Activated naive CD8-positive, alpha-beta T cell treated with anti-CD3 and anti-CD28 coated beads for 36 hours (primary cell): ENCODE data around the gene PAX2. TPM values are rescaled to one million over a fixed set of nuclear protein-coding genes. Genes with fewer than 3 reads are reported as not detected.
A peak's percentile ranks its signal among the peaks of the same experiment; 100 is the strongest.

Experiments
- DNase-seq: peaks from one replicate; pipeline ENCODE4 v3.0.0; 2021
- H3K27ac Mint-ChIP-seq: one replicate; pipeline ENCODE4 v1.8.0; 2022; ENCODE audit warnings: mild to moderate bottlenecking, moderate library complexity, mixed read lengths
- H3K27me3 Mint-ChIP-seq: one replicate; pipeline ENCODE4 v1.8.0; 2022; ENCODE audit warnings: mild to moderate bottlenecking, mixed read lengths
- H3K36me3 Mint-ChIP-seq: one replicate; pipeline ENCODE4 v1.8.0; 2021; ENCODE audit warnings: mild to moderate bottlenecking, mixed read lengths
- H3K4me1 Mint-ChIP-seq: one replicate; pipeline ENCODE4 v1.8.0; 2021; ENCODE audit warnings: mixed read lengths
- H3K4me3 Mint-ChIP-seq: one replicate; pipeline ENCODE4 v1.8.0; 2022; ENCODE audit warnings: mild to moderate bottlenecking, moderate library complexity, mixed read lengths
- H3K9me3 Mint-ChIP-seq: one replicate; pipeline ENCODE4 v1.8.0; 2022; ENCODE audit warnings: mixed read lengths
- total RNA-seq, 2 experiments: library from RNA; stranded (reverse); gene quantifications; one replicate each; pipeline ENCODE4 v1.2.3, GENCODE V29; 2021

The PAX2 gene
- total RNA-seq, 2 experiments from 2014 or later = not detected

DNA sequence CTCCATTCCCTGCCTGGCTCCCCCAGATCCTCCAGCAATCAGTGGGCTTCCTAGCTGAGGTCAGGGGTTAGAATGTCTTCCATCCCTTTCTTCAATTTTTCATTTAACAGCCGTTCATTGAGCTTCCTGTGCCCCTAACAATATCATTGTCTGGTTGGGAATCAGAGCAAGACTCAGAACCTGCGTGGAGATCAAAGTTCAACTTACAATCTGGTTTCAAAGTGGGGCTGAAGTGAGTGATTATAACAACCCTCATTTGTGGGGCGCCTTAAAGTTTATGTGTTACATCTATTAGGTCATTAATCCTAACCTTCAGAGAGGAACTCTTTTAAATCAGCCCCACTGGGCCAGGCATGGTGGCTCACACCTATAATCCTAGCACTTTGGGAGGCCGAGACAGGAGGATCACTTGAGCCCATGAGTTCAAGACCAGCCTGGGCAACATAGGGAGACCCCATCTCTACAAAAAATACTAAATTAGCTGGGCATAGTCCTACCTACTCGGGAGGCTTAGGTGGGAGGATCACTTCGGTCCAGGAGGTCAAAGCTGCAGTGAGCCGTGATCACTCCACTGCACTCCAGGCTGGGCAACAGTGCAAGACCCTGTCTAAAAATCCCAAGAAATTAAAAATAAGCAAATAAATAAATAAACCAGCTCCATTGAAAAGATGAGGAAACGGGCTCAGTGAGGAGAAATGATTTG is 122.0 kb downstream of the PAX2 start:
- Mint-ChIP-seq H3K9me3 (no peaks in the 10 kb centered on the region), H3K27me3 (peaks cover 32% of the 10 kb centered on the region), H3K27ac (no peak overlapping the region), H3K4me3 (no peak overlapping the region), H3K4me1 (peaks cover 2% of the 10 kb centered on the region), H3K36me3 (no peaks in the 10 kb centered on the region)
- DNase-seq = no peak

DNA sequence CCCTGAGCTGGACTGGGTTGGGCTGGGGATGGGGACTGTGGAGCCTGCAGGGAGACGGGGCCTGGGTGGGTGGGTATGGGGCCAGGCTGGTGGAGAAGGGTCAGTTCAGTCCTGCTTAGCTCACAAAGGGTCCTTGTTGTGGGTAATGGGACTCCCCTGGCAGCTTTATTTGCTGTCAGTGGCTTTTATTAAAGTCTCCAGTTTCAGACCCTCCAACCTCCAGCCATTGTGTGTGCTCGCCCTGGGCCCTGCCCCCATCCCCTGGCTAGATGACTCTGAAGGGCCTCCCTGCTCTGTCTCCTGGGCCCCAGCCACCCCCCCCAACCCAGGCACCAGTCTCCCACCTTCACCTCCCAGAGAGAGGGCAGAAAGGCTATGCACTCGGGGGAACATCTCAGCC is 123.0 kb downstream of the PAX2 start:
- Mint-ChIP-seq H3K4me1 (peaks cover 2% of the 10 kb centered on the region), H3K27me3 (peaks cover 36% of the 10 kb centered on the region), H3K36me3 (no peaks in the 10 kb centered on the region), H3K27ac (no peak overlapping the region), H3K4me3 (no peak overlapping the region), H3K9me3 (no peaks in the 10 kb centered on the region)
- no peak for DNase-seq

DNA sequence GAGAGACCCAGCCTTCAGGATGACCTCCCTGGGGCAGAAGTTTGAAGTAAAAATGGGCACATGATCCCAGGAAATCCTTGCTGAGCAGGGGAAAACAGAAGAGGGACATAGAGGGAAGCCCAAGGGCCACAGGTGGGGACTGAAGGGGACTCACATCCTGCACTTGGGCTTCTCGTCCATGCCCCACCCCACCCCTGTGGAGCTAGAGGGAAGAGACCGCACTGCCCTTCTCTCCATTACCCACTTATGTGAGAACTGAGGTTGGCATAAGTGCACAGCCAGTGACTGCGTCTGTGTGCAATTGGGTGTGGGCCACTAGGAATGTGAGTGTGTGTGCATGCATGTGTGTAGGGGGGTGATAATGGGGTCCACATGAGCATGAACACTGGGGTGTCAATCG is 124.0 kb downstream of the PAX2 start:
- H3K27ac Mint-ChIP-seq = no peak overlapping the region
- no peak for DNase-seq
- H3K9me3 Mint-ChIP-seq = no peaks in the 10 kb centered on the region
- H3K36me3 Mint-ChIP-seq = no peaks in the 10 kb centered on the region
- peaks cover 2% of the 10 kb centered on the region for H3K4me1 Mint-ChIP-seq
- H3K4me3 Mint-ChIP-seq = no peak overlapping the region
- H3K27me3 Mint-ChIP-seq = peaks cover 36% of the 10 kb centered on the region

DNA sequence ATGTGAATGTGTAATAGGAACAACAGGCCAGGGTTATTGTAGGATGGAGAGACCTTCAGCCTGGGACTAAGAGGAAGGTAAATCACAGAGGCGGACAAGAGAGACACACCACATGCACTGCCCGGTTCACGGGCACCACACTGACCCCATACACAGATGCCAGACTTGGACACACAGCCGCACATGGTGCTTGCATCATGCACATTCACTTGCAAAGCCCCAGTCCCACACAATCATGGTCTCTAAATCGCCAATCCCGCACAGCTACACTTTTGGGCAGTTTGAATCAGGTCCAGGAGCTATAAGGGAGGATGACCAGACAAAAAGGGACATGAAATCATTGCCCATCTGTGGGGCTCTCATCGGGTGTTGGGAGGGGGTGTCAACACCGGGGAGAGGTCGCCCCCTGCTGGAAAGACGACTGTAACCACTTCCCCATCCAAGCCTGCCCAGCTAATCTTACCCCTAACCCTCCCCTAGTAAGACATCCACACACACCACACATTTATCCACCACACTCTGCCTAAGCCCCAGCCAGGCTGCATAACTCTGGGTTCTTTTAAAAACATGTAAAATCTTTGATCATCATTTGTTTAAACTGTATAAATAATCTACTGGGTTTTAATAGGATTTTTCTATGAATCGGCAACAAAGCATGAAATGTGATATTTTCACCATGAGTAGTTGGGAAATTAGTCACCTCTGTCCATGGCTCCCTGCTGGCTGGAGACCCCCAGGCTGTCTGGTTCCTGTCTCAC is 126.8 kb downstream of the PAX2 start:
- Mint-ChIP-seq H3K4me3 (no peak overlapping the region), H3K27ac (no peak overlapping the region), H3K27me3 (peaks cover 25% of the 10 kb centered on the region), H3K9me3 (no peaks in the 10 kb centered on the region), H3K36me3 (no peaks in the 10 kb centered on the region), H3K4me1 (no peaks in the 10 kb centered on the region)
- peak; percentile 58 for DNase-seq

DNA sequence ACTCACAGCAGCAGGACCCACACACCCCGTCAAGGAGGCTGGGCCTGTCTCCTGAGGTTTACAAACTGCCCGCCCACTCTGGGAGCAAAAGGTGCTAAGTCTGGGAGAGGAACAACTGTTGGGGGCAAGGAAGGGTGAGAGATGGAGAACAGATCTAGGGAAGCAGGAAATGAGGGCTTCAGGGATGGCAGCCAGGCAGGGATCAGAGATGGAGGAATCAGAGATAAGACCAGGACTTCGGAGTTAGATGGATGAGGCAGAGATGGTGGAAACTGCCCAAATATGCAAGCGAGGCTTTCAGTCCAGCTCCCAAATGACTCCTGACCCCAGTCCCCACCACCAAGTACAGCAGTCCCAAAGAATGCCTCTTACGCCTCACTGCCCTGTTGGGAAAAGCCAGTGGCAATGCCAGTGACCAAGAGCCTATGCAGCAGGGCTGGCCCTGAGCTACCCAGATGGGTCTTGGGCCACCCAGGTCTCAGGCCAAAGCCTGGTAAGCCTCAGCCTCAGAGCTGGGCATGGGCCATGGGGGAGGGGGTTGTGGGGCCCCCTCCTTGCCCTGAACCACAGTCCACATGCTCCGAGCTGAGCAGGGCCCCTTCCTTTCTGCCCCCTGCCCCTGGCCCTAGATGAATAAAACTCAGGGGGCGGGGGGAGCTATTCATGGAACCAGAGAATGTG is 127.9 kb downstream of the PAX2 start:
- Mint-ChIP-seq H3K9me3 (no peaks in the 10 kb centered on the region), H3K36me3 (no peaks in the 10 kb centered on the region), H3K27ac (no peak overlapping the region), H3K4me3 (no peak overlapping the region), H3K27me3 (peaks cover 19% of the 10 kb centered on the region), H3K4me1 (peaks cover 2% of the 10 kb centered on the region)
- no peak for DNase-seq

DNA sequence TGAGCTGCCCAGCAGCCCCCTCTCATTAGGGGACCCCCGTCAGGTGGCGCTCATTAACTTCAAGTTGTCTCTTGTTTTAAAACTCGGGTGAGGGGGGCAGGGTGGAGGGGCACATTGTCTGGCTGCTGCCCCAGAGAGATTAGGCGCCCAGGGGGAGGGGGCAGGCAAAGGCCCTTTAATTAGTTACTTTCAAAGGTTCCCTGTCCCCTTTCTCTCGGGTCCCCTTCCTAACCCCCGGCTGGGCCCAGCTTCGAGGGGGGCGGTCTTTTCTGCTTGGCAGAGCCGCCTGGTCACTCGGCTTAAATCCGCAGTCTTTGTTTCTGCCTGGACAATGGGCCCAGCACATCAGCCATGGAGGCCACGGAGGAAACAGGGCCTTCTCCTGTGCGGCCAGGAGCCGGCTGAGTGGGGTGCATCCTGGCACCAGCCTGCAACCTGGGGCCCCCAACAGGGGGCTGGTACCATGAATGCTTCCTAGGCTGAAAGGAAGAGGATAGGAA is 128.5 kb downstream of the PAX2 start:
- Mint-ChIP-seq H3K9me3 (no peaks in the 10 kb centered on the region), H3K27ac (no peak overlapping the region), H3K36me3 (no peaks in the 10 kb centered on the region), H3K27me3 (peaks cover 19% of the 10 kb centered on the region), H3K4me3 (no peak overlapping the region), H3K4me1 (peaks cover 2% of the 10 kb centered on the region)
- no peak for DNase-seq

DNA sequence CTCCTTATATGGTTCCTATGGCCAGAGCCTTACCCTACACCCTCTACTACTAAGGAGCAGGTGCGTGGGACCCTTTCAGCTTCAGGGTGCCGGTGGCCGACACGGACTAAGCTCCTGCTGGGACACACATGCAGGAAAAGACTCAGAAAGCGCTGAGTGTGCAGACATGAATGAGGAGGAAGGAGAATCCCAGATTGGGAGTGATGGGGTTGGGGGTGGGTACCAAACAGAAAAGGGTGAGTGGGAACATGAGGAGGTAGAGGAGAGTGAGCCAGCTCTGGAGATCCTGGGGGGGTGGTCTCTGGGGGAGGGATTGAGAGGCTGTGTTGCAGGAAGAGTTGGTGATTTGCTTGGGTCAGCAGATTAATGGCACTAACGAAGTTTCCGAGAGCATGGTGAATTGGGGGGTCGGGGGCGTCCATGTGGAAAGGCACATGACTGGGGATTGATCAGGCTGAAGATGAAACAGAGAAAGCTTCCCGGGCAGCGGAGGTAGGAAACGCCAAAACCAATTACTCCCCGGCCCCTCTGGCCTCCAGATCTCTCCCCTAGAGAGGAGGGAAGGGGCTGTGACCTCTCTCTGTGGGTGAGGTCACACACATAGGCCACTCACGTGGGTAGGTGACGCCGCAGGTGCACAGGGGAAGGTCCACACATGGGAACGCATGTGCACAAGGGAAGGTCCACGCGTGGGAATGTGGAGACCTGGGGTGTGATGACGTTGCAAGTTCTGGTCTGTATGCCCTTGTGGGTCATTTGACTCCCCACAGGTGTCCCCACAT is 129.5 kb downstream of the PAX2 start:
- H3K27ac Mint-ChIP-seq = no peak overlapping the region
- H3K27me3 Mint-ChIP-seq = peaks cover 18% of the 10 kb centered on the region
- DNase-seq = no peak
- H3K4me1 Mint-ChIP-seq = peaks cover 2% of the 10 kb centered on the region
- H3K4me3 Mint-ChIP-seq = no peak overlapping the region
- H3K36me3 Mint-ChIP-seq = no peaks in the 10 kb centered on the region
- no peaks in the 10 kb centered on the region for H3K9me3 Mint-ChIP-seq

DNA sequence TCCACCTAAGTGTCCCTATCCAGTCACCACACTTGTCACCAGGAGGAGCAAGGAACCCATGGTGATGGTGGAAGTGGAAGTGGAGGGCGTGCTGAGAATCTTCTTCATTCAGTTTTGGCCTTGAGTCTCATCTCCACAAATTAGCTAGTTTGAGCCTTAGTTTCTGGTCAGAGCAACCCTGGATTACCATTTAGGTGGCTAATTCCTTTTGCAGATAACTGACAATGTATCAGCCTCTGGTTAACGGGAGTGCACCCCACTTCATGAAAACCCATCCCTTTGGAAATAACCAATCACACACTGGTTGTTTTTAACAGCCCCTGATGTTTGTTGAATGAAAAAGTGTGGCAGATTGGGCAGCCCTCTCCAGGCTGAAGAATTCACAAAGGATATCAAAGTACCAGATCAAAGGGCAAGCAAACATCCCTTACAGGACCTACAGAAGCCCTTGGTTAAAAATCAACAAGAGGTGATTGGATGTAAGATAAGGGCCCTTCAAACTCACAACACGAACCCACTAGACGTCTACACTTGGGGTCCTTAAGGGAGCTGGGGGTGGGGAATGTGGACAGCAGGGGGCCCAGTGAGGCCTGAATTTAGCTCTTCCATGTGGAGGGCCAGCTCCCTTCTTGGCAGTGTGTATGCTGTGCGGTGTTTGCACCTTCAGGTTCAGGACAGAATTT is 130.2 kb downstream of the PAX2 start:
- H3K9me3 Mint-ChIP-seq = no peaks in the 10 kb centered on the region
- no peaks in the 10 kb centered on the region for H3K36me3 Mint-ChIP-seq
- DNase-seq = no peak

DNA sequence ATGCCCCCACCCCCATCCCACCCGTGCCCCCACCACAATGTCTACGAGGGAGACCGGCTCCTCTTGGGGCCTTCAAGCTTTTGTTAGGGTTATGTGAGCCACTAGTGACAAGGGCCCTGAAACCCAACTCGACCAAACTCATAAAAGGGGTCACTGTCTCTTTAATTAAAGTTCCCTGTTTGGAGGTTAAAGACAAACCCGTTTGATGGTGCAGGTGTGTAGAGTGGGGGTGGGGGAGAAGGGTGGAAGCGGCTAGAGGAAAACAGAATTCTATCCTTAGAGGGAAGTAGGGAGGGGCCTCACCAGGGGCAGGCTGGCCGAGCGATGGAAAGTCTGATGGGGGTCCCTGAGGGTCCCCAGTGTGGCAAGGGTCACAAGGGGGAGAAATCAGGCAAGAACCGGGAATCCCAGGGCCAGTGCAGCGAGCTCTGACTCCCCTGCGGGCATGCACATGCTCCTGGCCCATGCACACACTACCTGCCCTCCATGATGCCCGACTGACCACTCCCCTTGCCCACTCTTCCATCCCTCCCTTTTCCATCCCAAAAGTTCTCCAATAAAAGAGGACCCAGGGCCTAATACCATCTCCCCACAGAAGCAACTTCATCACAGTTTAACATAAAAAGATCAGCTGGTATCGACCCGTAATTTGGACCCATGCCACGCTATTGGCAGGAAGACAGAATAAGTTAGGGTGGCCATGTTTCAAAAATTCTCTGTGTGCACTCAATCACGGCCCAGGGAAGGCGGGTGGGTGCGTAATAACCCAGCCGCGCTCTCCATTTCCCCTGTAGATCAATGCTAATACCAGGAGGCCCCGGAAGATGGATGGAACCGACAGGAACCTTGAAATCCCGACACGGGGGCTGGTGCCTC is 131.4 kb downstream of the PAX2 start:
- H3K4me1 Mint-ChIP-seq = peaks cover 2% of the 10 kb centered on the region
- no peak overlapping the region for H3K27ac Mint-ChIP-seq
- H3K27me3 Mint-ChIP-seq = peaks cover 15% of the 10 kb centered on the region
- H3K9me3 Mint-ChIP-seq = no peaks in the 10 kb centered on the region
- no peak for DNase-seq
- H3K36me3 Mint-ChIP-seq = no peaks in the 10 kb centered on the region
- no peak overlapping the region for H3K4me3 Mint-ChIP-seq

More for the DNA sequence above, 130.2 kb downstream of the PAX2 start:
- Mint-ChIP-seq H3K27ac (no peak overlapping the region), H3K4me1 (peaks cover 2% of the 10 kb centered on the region), H3K27me3 (peaks cover 15% of the 10 kb centered on the region), H3K4me3 (no peak overlapping the region)

DNA sequence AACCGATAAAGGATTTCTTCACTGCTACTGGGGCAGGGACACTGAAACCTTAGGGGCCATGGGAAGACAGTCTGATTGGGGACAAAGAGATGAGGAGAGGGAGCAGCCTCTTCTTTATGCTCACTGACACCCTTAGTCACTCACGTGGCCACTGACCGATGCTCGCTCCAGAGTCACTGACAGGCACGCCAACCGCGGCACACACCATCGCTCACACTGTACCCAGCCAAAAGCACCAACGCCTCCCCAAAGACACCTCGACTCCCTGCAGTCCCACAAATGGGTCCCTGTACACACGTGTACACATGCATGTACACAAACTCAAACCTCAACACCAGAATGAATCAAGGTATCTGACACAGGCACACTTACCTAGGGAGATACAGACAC is 132.1 kb downstream of the PAX2 start:
- H3K27me3 Mint-ChIP-seq = peaks cover 15% of the 10 kb centered on the region
- H3K27ac Mint-ChIP-seq = no peak overlapping the region
- DNase-seq = no peak
- no peak overlapping the region for H3K4me3 Mint-ChIP-seq
- H3K9me3 Mint-ChIP-seq = no peaks in the 10 kb centered on the region
- H3K4me1 Mint-ChIP-seq = peaks cover 2% of the 10 kb centered on the region
- H3K36me3 Mint-ChIP-seq = no peaks in the 10 kb centered on the region

DNA sequence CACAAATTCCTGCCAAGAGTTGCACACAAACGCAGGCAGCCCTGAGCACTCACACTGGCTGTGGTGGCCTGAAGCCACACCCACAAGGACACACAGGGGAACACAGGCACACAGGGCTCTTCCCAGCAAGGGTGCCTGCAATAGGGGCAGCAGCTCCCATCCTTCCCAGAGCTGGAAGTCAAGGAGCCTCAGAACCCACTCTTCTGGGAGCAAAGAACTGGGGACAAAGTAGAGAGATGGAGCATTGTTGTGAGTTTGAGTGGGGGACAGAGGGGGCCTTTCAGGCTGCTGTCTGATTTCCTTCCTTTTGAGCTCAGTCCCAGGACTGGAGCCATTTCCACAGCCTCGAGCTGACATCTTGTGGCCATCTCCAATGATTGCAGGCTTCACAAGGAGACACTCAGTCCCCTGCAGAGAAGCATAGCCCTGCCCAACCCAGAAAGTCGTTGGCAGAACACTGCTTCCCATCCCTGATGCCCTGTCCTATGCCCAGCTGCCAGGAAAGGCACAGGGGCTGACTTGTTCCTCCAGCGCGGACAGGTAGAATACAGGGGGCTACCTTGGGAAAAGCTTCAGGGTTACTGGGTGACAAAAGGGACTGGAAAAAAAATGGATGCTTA is 133.0 kb downstream of the PAX2 start:
- Mint-ChIP-seq H3K4me1 (peaks cover 2% of the 10 kb centered on the region), H3K36me3 (no peaks in the 10 kb centered on the region), H3K27me3 (peaks cover 8% of the 10 kb centered on the region), H3K27ac (no peak overlapping the region), H3K4me3 (no peak overlapping the region), H3K9me3 (no peaks in the 10 kb centered on the region)
- peak; percentile 18 for DNase-seq
